ACHN (cell line): ENCODE results near the gene SLC4A2.
A peak's percentile ranks its signal among the peaks of the same experiment; 100 is the strongest.

Experiments
- DNase-seq: peaks from one replicate; pipeline ENCODE4 v3.0.0-alpha.2; 2015
- in situ Hi-C: cut with HindIII; loops from 2 replicates; pipeline ENCODE4 v1.10.0; 2017; ENCODE audit warnings: low sequenced_read_pairs, low pct_ligation_motif_present, low pct_unique_long_range_greater_than_20kb

The SLC4A2 gene

DNA sequence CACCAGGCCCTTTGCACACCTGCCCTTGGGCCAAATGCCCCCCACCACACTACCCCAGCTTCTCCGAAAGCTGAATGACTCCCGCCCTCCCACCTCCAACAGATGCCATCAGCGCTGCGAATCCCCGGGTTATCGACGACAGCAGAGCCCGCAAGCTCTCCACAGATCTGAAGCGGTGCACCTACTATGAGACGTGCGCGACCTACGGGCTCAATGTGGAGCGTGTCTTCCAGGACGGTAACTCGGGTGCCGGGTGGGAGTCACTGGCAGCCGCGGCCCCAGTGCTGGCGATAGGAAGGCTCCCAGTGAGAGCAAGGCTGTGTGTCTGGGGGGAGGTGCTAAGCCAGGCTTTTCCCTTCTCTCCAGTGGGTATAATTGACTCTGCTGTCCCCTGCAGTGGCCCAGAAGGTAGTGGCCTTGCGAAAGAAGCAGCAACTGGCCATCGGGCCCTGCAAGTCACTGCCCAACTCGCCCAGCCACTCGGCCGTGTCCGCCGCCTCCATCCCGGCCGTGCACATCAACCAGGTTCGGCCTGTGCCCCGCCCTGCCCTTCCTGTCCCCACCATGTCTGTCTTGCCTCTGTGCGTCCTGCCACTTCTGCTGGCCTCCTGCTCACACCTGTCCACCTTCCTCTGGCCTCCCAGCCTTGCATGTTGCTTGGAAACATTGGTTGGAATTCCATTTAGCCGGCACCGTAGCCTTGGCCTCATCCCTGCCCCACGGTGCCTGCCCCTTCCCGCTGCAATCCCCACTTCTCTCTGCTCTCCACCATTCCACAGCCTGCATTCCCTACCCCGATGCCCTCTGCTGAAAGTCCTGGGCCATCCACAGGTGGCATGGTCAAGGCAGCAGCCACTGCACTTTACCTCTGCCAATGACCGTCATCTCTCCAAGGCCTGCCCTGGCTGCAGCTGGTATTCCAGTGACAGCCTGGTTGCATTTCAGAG is 59.0 kb downstream of the SLC4A2 start:
- in situ Hi-C loops: no loop called here
- DNase-seq: no peak

DNA sequence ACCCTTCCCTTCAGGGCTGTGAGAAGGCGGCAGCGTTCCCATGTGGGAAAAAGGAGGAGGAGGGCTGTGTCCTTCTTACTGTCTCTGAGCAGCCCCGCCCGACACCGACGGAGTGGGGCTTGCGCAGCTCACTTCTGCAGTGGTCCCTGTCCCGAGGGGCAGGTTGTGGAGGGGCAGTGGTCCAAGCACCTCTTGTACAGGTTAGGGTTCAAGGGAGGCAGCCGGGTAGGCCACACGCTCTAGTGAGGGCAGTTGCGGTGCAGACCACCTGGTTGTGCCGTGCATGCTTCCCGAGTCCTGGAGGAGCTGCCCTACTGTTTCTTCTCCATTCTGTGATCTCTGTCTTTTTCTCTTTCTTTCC is 59.6 kb downstream of the SLC4A2 start:
- in situ Hi-C loops: no loop called here
- no peak for DNase-seq

DNA sequence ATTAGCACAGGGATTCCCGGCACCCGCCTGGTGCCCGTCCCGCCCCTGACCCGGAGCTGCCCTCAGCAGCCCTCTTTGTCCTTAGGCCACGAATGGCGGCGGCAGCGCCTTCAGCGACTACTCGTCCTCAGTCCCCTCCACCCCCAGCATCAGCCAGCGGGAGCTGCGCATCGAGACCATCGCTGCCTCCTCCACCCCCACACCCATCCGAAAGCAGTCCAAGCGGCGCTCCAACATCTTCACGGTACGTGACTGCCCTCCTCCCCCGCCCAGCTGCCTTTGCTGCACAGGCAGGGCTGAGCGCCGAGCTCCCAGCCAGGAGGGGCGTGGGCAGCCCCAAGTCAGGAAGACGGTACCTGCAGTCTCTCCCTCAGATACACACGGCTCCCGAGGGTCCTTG is 60.5 kb downstream of the SLC4A2 start:
- in situ Hi-C loops: no loop called here
- no peak for DNase-seq

DNA sequence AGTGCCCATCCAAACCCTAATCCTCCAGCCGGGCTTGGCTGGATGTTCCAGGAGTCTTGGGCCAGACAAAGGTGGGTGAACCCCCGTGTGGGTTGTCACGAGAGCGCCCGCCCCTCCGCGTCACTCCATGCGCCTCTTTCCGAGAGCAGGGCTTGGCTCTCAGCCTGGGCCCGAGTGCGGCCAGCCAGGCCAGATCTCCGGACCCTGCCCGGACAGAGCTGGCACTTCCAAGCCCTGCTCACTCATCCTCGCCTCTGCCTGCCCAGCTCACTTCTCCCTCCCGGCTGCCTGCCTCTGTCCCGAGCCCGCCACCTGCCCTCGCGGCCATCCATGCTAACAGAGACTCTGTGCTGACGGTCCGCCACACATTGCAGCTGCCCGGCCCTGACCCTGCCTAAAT is 61.5 kb downstream of the SLC4A2 start:
- in situ Hi-C loops: no loop called here
- no peak for DNase-seq

DNA sequence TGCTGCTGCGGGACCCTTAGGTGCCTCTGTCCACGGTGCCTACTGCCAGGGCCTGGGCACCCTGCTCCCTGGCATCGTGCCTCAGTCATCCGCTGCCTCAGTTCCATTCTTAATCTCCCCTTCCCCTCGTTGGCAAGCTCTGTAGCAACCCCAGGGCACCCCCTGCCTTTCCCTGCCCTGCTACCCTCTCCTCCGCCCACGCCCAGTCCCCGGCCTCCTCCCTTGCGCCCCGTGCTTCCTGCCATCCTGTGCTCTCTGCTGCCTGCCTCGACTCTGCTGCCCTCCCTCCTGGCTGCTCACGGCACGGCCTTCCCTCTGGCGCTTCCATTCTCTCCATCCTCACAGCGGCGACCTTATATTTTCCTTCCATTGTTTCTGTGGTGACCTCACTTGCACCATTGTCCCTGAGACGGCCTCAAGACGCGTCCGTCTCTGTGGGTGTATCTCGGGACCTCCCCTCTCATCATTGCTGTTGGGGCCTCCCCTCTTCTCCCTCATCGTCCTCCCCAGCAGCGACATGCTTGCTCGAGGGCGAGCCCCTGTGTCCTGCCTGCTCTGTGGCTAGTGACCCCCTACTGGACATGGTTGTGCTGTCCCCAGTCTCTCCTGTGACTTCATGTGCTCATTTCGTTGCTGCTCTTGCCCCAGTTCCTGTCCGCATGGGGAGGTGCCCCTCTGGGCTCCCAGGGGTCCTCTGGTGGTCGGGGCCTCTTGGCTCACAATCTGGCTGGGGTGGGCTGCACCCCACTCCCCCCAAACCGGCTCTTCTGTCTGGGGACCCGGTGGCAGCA is 62.2 kb downstream of the SLC4A2 start:
- in situ Hi-C loops: no loop called here
- no peak for DNase-seq

DNA sequence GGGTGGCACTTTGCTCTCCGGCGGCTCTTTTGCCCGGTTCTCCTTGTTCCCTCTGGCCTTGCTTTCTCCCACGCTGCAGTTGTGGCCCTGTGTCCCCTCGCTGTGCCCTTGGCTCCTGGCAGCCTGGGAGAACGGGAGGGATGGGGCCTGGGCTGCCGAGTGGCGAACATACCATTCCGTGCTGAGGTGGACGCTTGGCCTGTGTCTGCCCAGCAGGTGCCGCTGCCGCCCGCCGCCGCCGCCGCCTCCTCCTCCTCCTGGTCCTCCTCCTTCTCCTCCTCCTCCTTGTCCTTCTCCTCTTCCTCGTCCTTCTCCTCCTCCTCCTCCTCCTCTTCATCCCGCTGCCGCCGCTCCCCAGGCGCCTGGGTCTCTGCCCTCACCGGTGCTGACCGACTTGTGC is 62.9 kb downstream of the SLC4A2 start:
- in situ Hi-C loops: no loop called here
- DNase-seq: no peak

DNA sequence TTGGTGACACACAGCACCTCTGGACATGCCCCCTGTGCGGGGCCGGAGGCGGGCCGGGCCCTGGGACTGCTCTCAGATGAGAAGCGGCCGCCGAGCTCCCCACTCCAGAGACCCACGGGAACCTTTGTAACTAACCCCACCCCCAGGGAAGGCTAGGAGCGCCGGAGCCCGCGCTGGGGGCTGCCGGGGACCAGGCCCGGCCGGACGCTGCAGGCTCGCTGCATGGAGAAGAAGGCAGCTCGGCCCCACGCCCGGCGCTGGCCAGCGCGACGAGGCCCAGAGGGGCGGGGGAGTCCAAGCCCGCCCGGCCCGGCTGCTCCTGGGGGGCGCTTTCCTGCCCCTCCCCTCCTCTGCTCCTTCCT is 63.4 kb downstream of the SLC4A2 start:
- DNase-seq: no peak
- in situ Hi-C loops: no loop called here

DNA sequence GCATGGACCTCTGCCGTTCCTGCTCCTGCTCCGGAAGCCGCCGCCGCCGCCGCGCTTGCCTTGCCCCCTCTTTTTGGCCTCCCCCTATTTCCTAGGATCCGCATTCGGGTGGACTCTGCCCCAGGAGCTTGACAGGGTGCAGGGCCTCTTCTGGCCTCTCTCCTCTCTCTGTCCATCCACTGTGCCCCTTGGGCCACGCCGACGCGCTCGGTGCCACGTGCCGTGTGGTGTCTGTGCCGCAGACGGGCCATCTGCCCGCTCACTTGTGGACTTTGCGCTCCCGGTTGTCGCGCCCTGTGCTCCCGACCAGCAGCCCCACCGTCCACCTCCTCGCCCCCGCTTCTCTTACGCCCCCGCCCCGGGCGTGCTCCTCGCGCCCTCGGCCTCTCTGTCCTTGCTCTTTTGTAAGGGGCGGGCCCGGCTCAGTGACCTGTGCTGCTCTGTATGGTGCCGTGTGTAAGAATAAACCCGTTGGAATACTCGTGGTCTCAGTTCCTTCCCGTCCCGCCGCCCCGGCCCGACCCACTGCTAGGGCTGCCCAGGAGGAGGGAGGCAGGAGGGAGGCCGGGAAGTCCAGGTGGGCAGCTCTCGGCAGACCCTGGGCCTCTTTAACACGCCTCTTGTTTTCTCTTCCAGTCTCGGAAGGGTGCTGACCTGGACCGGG is 63.9 kb downstream of the SLC4A2 start:
- in situ Hi-C loops: no loop called here
- DNase-seq: no peak

DNA sequence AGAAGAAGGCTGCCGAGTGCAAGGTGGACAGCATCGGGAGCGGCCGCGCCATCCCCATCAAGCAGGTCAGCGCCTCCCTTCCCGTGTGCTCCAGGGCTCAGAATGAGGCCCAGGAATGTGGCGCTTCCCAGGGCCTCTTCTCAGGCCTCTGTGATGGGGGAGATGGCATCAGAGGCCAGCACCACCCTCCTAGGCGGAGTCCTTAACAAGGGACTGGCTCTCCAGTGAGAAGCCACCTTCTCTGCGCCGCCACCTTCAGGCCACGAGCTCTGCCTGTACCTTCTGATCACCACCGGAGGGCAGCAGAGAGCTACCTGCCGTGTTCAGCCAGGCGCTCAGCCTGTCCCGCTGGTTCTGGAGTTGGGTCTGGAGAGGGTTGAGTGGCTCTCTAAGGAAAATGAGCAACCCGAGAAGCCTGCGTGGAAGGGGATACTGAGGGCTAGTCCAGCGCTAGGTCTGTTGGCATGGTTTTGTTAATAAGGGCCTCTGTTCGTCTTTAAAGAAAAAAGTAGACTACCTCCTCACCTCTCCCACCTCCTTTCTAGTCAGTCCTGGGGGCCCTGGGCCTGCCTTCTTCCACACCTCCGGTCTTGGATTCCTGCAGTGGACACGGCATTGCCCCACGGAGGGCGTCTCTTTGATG is 64.6 kb downstream of the SLC4A2 start:
- DNase-seq: peak; percentile 83
- in situ Hi-C loops: no loop called here

DNA sequence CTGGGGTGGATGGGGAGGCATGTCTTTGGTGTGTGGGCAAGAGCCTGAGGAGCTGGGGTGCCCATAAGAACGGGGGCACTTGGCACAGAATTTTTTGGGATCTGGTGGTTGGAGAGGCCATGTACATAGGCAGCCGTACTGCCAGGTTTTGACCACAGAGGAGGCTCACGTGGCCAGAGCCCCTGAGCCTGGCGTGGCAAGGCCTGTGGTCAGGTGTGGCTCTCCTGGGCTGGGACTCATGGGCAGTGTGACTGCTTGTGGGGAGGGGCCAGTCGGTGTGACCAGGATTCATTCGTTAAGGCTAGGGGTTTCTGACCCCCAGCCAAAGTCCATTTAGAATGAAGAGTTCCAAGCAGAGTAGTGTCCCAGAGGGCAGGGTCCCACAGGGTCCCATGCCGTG is 65.1 kb downstream of the SLC4A2 start:
- no peak for DNase-seq
- in situ Hi-C loops: no loop called here

DNA sequence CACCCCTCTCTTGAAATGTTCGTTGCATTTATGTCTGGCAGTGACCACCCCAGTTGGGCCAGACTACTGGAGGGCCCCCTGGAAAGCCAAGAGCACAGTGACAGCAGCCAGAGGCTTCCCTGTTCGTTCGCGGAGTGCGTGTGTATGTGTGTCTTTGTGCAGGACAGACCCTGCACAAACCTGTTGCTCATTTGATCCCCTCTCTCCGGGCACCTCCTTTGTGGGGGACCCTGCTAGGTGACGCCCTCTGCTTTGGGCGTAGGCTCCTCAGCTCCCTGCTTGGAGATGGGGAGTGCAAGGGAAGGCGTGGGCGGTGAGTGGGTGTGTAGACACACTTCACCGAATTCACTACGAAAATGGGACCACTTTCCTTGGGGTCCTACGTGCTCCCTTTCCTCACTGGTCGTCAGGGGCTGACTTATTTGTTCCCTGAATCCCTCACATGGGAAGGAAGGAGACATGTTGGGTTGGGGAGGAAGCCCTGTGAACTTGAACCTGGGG is 65.6 kb downstream of the SLC4A2 start:
- no peak for DNase-seq
- in situ Hi-C loops: no loop called here

DNA sequence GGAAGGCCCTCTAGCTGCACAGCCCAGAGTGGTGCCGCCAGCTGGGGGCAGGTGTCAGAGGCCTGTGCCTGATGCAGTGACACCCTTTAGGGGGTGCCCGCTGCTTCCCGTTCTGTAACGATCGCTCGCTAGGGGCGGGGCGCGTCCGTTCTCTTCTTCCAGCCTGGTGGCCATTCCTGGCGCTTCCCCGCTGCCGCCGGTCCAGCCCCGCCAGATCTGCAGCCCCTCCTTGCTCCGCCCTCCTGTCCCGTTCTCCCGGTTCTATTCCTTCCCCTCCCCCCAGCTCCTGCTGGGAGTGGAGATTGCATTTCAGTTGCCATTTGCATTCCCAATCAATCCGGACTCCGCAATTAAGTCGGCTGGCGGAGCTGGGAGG is 66.1 kb downstream of the SLC4A2 start:
- in situ Hi-C loops: no loop called here
- DNase-seq: peak; percentile 53

DNA sequence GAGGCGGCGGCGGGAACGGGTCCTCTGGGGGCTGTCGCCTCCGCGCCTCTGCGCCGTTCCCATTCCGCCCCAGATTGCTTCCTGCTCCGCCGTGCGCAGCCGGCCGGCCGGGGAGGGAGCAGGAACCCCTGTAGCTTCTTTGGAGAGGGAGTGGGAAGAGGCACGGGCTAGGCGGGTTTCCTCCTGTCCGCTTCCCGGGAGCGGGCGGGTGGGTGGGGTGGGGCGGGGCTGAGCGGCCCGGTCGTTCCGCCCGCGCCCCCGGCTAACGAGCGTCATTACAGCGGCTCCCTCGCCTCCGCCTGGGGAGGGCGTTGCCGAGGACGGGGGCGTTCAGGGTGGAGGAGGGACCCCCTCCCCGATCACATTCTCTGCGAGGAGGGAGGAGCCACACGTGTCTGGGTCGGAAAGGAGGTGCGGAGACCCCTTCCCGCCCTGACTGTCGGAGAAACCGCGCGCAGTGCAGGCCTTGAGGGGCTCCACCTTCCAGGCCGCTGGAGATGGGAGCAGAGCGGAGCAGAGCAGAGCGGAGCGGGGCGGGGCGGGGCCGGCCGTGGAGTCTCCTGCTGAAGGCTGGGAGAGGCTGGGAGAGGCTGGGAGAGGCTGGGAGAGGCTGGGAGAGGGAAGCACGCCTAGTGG is 66.6 kb downstream of the SLC4A2 start:
- in situ Hi-C loops: no loop called here
- DNase-seq: no peak
